ENCODE measurements around the gene STC2. TPM values are rescaled to one million over a fixed set of nuclear protein-coding genes. Genes with fewer than 3 reads are reported as not detected.

STC2 gene
- total RNA-seq, 1 experiment from 2014 or later, result 0.03 TPM

DNA sequence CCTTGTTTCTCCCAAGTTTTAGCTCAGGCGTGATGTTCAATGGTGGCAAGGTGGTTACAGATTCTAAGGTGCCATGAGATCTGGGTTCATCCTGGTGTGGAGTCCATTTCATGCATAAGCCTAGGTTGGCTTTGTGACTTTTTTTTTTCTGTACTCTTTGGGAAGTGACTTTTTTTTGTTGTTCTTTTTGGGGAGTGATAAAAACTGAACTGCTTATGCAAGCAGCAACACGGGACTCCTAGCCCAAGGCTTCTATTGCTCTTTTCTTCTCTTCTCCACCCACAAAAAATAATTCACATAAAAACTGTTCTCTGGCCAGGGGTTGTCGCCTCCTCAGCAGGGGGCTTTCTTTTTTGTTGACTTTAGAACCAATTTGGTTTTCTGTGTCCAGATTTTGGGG is 15.4 kb downstream of the STC2 start:
- no peak for DNase-seq (ENCODE audit: low spot score)

GRCh38 chr5:173311818-173312585 is 16.2 kb downstream of the STC2 start:
- DNase-seq (ENCODE audit: low spot score), result no peak

- no peak for DNase-seq (ENCODE audit: low spot score)
Measured at GRCh38 chr5:173310861-173311785, 17.1 kb downstream of the STC2 start.

DNA sequence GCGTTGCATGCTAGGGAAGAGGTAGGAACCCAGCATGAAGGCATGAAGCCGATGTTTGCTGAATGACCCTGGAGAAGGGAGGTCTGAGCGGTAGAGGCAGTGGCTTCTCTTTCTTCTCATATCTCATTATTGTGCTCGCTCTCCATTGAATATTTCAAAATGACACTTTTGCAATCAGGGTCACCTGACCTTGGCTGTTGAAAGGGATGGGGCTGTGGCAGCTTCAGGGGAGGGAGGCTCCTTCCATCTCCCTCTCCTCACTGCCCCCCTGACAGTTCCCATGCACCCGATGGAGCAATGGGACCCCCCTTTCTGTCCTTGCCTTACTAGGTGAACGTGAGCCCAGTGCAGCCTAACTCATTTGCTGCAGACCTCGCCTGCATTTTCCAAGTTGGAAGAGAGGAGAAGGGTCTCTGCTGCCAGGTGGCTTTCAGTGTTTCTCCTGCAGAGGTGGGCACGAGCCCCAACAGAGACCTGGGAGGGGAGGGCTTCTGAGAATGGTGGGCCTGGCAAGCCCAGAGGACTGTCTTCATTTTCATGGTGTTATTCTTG is 17.9 kb downstream of the STC2 start:
- DNase-seq (ENCODE audit: low spot score), result no peak

GRCh38 chr5:173309731-173310130 is 18.5 kb downstream of the STC2 start:
- no peak for DNase-seq (ENCODE audit: low spot score)

DNA sequence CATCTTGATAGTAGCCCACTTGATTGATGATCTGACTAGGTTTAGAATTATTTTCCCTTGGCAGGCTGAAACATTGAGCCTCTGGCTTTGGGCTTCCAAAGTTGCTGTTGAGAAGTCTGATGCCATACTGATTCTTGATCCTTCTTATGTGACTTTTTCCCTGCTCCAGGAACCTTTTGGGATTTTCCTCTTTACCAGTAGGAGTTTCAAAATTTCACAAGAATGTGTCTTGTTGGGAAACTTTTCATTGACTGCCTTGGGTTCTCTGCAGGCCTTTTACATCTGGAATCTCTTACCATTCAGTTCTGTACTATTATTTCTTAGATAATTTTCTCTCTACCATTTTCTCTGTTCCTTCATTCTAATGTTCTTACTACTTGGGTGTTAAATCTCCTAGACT is 20.0 kb downstream of the STC2 start:
- no peak for DNase-seq (ENCODE audit: low spot score)

GRCh38 chr5:173307695-173308094 is 20.5 kb downstream of the STC2 start:
- DNase-seq (ENCODE audit: low spot score), result no peak

DNA sequence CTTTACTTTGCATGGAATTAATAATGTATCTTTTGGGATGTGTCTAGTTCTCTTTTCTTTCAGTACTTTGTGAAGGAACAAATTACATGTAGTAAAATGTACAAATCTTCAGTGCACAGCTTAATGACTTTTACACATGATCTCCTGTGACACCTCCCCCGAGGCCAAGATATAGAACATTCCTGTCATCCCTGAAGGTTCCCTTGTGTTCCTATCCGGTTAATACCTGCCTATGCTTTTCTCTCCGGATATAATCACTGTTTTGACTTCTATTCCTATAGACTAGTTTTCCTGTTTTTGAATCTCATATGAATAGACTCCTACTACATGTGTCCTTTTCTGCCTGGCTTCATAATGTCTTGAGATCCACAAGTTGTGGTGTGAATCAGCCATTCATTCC is 21.5 kb downstream of the STC2 start:
- DNase-seq (ENCODE audit: low spot score), result no peak

DNA sequence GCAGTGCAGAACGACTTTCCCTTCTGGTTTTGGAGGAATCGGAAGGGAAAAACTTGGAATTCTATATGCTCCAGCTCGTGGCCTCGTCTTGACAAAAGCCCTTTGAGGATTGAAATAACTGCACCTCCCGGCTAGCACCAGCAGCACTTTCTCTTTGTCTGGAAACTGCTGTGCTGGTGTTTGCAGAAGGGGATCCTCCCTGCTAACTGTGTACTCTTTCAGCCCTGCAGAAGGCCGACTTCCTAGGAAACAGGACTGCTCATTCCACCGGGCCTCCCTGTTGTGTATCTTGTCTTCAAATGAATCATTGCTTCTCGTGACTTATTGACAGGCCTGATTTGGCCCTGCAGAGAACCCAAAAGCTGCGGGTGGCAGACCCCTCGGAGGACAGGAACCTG is 23.6 kb downstream of the STC2 start:
- DNase-seq (ENCODE audit: low spot score), result no peak

GRCh38 chr5:173303878-173304590 is 24.2 kb downstream of the STC2 start:
- peak; percentile 72 for DNase-seq (ENCODE audit: low spot score)

DNA sequence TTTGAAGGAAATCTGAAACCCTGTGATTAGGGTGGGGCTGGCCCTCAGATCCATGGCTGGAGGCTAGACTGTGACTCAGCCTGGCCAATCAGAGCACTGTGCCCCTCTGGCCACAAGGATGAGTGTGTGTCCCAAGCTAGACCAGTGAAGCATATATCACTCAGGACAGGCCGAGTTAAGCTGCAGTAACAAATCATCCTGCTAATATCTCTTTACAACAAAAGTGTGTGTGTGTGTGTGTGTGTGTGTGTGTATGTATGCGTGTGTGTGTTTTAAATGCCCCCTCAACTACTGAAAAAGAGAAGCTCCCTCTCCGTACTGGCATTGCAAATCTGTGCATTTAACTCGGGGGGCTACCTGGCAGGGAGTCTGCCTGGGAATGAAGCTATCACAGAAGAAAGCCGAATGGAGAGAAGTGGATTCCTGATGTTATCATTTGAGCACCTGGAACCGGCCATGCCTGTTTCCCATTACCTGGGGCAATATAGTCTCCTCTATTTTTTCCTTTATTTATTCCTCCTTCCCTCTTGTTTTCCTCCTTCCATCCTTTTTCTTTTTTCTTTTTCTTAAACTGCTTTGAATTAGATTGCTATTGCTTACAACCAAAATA is 25.6 kb downstream of the STC2 start:
- DNase-seq (ENCODE audit: low spot score), result peak; percentile 92

GRCh38 chr5:173301695-173302545 is 26.3 kb downstream of the STC2 start:
- no peak for DNase-seq (ENCODE audit: low spot score)

- DNase-seq (ENCODE audit: low spot score), result no peak
Measured at GRCh38 chr5:173300389-173301047, 27.7 kb downstream of the STC2 start.

DNA sequence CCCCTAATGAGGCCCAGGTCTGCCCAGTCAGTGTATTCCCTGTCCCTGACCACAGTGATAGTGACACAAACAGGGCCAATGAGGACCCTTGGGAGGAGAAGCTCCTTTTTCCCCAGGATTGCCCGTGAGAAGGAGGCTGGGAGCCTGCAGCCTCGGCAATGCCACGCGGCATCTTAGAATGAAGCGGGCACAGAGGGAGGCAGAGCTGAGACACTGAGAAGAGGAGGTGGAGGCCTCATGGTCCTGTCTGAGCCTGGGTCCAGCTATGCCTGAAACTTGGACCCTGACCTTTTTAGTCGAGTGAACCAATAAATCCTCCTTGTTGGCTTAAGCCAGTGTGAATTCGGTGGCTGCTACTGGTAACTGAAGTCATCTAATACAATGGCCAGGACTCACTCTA is 28.4 kb downstream of the STC2 start:
- no peak for DNase-seq (ENCODE audit: low spot score)

DNA sequence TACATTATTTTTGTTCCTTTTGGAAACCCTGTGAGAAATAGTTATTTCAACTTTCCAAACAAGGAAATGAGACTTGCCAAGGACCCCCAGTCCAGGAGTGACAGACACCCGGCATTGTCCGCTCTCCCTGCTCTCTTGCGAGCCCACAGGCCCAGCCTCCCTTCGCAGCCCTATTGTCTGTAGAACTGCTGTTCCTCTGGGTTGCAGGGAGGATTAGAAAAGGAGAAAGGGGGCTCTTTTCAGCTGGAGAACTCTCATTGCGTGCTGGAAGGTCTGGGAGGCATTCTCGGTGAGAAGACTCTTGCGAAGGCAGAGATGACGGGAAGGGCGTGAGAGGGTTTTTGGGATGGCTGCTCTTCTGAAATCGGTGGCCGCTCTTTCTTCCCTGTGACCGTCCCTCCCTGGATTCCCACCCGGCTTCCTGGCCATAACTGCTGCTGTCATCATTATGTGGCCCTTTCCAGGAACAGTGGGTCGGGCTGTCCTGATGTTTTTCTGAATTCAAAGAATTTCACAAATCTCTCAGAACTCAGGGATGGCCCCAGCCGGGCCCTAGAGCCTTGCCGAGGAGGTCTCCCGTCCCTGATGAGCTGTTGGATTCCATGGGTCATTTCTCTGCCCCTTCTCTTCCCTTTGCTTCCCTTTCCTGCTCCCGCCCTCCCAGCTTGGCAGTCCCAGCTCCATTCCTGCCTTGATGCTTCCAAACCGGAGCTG is 29.8 kb downstream of the STC2 start:
- DNase-seq (ENCODE audit: low spot score), result no peak

DNA sequence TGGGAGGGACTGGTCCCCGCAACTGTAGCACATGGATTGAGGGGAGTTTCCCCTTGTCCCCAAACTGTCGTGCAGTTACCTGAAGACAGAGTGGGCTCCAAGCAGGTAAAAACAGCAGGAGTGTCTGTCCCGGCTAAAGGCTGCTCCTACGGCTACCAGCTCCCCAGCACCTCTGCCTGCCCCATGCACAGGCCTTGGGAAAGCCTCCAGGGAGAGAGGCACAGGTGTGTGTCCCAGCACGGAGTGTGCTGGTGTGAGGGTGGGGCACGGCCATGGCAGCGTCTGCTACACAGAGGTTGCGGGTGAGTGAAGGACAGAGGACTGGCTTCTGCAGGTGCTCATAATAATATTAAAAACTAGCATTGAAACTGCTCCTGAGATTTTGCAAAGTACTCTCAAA is 30.4 kb downstream of the STC2 start:
- DNase-seq (ENCODE audit: low spot score), result no peak

DNA sequence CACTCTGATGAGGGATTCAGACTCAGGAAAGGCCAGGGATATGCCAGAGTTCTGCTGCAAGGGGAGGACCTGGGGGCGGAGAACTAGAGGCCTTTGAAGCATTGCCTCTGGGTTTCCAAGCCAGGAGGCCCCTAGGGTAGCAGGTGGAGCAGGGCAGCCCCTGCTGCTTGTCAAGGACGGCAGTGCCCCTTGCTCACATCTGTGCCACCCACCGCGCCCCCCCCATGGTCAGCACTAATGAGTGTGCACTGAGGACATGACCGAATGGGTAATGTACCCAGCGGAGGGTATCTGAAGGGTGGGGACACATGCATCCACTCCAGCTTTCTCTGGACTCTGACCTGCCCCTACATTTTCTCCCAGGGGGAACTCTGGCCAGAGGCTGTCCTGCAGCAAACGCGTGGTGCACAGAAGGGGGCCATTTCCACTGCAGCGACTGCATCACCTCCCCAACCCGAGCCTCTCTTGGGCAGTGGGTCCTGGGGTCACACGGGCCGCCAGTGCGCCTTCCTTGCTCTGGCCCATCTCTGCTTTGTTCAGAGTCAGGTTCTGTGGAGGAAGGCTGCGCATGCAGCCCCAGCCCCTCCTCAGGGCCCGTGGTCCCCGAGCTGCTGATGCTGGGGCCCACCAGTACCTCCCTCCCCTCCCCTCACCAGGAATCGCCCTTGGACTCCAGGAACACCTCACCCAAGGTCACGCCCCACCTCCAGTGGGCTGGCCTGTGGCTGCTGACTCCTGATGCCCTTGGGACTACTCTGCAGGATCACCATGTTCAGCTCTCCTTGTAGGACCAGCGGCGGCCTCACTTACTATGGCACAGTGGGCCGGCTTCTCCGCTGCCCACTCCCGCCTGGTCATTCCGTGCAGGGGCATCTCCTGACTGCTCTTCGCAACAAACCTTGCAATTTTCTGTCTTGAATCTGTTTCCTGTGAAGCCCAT is 31.2 kb downstream of the STC2 start:
- DNase-seq (ENCODE audit: low spot score), result no peak

- no peak for DNase-seq (ENCODE audit: low spot score)
Measured at GRCh38 chr5:173295796-173296195, 32.4 kb downstream of the STC2 start.

Measured in A172 (cell line).